22Rv1 (cell line): Measurements from ENCODE around the gene TBC1D28.
"Not testable (repeated sequence)": the region's sequence is repeated elsewhere in the genome, so short reads cannot be mapped to it uniquely, and the experiment has no call there.

Experiments
- ZFX ChIP-seq: fragments of 450-650 bp; IDR thresholded peaks from 2 replicates; pipeline ENCODE4 v1.6.1; 2017; ENCODE audit warnings: antibody characterized with exemption, borderline replicate concordance
- TF ChIP-seq, protein P1 (sequence below): fragments of 450-650 bp; IDR thresholded peaks from 2 replicates; pipeline ENCODE4 v1.5.1; 2017; ENCODE audit warnings: mild to moderate bottlenecking

DNA sequence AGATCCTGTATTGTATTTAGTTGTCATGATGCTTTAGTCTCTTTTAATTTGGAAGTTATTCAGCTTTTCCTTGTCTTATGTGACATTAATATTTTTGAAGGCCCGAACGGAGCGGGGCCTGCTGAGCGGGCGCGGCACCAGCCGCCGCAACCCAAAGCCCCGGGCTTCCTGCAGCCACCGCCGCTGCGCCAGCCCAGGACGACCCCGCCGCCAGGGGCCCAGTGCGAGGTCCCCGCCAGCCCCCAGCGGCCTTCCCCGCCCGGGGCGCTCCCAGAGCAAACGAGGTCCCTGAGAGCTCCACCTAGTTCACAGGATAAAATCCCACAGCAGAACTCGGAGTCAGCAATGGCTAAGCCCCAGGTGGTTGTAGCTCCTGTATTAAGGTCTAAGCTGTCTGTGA is 5.9 kb upstream of the TBC1D28 start:
- TF ChIP-seq, protein P1, sequence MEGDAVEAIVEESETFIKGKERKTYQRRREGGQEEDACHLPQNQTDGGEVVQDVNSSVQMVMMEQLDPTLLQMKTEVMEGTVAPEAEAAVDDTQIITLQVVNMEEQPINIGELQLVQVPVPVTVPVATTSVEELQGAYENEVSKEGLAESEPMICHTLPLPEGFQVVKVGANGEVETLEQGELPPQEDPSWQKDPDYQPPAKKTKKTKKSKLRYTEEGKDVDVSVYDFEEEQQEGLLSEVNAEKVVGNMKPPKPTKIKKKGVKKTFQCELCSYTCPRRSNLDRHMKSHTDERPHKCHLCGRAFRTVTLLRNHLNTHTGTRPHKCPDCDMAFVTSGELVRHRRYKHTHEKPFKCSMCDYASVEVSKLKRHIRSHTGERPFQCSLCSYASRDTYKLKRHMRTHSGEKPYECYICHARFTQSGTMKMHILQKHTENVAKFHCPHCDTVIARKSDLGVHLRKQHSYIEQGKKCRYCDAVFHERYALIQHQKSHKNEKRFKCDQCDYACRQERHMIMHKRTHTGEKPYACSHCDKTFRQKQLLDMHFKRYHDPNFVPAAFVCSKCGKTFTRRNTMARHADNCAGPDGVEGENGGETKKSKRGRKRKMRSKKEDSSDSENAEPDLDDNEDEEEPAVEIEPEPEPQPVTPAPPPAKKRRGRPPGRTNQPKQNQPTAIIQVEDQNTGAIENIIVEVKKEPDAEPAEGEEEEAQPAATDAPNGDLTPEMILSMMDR = not testable (repeated sequence)
- not testable (repeated sequence) for TF ChIP-seq ZFX
